ENCODE results near the gene PLG.
"Not testable (repeated sequence)": the region's sequence is repeated elsewhere in the genome, so short reads cannot be mapped to it uniquely, and the experiment has no call there.

The PLG gene

DNA sequence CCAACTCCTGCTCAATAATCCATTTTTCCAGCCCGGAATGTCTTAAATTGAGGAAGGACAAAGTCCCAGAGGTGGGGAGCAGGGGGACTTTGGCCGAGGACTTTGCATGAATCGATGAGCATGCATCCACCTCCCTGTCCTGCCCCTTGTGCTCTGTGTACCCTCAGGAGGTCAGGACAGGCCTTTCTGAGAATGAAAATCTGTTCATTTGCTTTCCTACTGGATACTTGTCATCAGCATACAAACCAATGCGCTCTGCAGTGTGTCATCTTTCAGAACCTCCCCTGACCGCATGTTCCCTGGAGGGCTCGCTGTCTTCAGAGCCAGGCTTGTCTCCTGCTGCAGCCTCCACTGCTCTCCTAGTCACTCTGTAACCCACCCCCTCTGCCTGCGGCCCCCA, 2.6 kb downstream of the PLG start:
- DNase-seq (ENCODE audit: low spot score) = not testable (repeated sequence)

DNA sequence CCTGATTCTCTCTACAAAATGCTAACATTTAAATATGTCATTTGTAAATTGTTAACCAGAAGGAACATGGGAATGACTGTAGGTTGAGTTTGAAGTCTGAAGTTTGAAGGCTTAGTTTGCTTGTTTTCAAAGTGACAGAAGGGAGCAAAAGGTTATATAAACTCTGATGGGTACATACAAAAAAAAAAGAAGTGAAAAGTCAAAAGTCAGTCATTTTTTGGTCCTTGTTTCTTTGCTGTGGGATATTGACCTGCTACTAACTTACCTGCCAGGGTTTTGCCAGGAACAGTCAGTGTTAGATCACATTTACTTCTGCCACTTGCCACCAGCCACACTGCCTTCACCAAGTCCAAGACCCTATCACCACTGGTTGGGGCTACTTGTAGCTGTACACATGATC, 6.9 kb downstream of the PLG start:
- not testable (repeated sequence) for DNase-seq (ENCODE audit: low spot score)

DNA sequence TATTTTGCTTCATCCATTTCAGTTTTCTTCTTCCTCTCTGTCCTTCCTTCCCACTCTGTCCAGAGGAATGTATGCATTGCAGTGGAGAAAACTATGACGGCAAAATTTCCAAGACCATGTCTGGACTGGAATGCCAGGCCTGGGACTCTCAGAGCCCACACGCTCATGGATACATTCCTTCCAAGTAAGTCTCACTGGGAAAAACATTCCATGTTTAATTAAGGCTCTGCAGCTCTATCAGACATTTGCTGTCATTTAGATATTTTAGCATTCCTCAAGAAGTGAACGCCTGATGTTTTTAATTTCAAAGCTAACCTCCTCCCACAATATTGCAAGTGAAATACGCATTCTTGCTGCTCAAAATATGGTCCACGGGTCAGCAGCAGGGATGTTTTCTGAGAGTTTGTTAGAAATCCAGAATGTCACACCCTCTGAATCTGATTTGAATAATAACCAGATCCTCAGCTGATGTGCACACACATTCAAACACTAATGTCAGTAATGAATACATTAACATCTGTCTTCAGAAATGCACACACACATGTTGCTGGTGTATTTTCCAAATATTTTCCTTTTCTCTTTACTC, 12.8 kb downstream of the PLG start:
- DNase-seq (ENCODE audit: low spot score) = no peak

DNA sequence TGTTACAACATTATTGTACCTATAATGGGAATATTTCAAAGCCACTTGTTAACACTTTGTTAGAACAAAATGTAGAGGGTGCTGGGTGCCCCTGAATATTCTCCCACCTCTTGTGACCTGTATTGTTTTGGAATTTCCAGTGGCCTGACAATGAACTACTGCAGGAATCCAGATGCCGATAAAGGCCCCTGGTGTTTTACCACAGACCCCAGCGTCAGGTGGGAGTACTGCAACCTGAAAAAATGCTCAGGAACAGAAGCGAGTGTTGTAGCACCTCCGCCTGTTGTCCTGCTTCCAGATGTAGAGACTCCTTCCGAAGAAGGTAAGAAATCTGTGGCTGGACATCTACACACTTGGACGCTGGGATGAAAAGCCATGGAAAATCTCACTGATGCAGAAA, 28.9 kb downstream of the PLG start:
- no peak for DNase-seq (ENCODE audit: low spot score)

DNA sequence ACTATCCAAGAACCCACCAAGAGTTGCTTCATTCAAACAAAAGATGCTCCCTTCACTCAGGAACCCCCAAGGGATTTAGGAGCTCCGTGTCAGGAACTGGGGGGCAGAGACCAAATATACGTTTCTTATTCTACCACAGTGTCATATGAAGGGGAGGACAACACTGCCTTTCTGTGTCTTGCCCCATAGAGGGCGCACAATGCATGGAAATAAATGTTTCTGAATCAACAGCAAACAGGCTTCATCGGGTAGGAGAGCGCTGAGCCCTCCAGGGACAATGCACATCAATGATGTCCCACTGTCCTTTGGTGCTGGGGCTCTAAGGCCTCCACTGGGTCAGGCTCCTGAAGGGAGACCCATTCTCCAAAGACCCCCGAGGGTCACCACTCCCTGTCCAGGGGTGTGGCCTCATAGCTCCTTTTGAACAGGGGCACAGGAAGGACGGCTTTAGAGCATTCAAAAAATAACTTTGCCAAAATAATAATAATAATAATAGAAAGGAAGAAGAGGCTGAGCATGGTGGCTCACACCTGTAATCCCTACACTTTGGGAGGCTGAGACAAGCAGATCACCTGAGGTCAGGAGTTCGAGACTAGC, 31.1 kb downstream of the PLG start:
- peak; percentile 57 for DNase-seq (ENCODE audit: low spot score)

DNA sequence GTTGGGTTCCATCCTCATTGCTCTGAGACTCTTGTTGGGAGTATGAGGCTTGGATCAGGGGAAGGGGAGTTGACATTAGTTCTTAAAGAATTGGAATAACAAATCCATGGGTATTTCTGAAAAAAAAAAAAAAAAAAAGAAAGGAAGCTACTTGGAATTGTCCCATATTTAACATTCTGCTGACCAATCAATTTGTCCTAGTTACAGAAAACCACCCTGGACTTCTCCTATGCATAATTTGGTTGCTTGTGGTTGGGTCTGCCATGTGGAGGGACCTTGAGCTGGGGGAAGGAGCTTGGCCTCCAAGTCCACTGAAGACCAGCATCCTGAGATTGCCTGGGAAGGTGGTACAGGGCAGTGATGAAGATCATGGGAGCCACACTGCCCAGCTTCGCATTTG, 32.6 kb downstream of the PLG start:
- DNase-seq (ENCODE audit: low spot score) = no peak

DNA sequence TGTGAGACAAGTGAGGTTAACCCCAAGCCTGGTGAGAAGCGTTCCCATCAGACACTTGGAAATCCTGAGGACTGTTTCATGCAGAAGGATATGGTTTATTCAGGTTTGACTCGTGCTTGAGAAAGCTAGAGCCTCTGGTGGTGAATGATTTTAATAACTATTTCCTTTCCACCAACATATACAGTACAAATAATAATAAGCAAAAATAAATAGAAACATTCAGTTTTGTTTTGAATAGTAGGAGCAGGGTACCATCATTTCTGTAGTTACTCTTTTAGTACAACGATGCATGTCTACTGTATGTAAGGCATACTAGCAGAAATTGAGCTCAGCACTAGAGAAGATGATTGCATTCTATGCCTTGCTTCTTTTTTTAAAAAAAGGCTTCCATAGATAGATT, 33.5 kb downstream of the PLG start:
- DNase-seq (ENCODE audit: low spot score) = no peak

DNA sequence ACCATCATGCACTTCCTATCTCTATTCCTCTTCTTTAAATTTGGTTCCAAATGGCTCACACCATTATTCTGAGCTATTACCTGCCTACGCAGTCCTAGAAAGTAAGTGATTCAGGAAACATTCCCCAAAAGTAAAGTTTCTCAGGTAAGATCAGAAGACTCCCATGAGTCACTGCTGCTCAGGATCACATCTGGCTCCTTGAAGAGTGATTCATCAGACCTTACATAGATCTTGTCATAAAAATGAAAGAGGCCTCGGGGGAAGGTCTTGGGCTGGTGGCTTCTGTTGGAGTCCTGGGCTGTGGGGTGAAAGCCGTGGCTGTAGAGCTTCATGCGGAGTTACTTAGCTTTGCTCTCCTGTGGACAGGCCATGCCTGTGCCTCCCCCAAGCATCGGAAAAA, 35.9 kb downstream of the PLG start:
- DNase-seq (ENCODE audit: low spot score) = no peak

DNA sequence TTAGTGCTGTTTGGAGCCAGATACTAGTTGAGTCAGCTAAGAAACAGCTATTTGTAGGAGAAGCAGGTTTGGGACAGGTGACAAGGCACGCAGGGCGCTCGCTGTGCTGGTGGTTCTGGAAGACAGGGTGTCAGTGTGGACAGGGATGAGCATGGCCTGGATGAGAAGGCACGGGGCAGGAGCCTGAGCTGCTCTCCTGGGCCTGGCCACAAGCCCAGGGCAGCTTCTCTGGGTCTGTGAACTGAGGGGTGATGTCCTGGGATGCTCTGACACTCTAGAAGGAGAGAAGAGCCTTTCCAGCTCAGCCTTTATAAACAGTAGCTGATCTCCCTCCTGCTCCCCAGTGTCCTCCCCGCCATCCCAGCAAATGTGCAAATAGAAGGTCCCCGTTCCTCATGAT, 37.9 kb downstream of the PLG start:
- no peak for DNase-seq (ENCODE audit: low spot score)

DNA sequence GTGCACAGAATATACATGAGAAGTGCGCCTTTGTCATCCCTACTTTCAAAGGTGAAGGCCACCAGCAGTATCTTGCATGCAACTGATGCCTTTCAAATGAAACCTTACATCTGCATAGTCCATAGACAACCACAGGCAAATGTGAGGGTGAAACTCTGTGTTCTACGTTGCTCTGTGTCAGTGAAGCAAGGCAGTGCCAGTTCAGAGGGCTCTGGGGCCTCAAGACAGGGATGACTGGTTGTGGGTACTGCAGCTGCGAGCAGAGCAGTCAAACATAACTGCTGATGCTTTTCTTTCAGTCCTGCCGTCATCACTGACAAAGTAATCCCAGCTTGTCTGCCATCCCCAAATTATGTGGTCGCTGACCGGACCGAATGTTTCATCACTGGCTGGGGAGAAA, 39.0 kb downstream of the PLG start:
- not testable (repeated sequence) for DNase-seq (ENCODE audit: low spot score)

DNA sequence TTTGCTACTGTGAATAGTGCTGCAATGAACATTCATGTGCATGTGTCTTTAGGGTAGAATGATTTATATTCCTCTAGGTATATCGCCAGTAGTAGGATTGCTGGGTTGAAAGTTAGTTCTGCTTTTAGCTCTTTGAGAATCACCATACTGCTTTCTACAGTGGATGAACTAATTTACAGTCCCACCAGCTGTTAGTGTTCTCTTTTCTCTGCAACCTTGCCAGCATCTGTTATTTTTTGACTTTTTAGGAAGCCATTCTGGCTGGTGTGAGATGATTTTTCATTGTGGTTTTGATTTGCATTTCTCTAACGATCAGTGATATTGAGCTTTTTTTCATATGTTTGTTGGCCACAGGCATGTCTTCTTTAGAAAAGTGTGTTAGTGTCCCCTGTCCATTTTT, 40.0 kb downstream of the PLG start:
- DNase-seq (ENCODE audit: low spot score) = no peak

DNA sequence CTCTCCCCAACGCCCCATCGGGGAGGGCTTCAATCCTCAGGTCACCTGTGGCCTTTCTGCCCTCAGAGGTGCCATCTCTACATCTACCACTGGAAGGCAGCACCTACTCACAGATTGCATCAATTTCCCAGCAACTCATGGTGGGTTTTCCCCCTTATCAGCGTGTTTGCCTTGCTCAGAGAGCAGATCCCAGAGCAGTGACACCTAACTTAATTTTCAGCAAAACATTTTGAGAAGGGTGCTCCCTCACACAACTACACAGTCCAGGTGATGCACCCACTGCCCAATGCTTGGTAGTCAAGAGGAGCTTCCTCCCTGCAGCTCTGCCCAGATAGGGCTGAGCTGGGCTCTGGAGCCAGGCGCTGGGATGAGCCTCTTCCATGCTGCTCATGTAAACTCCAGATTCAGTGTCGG, 48.2 kb downstream of the PLG start:
- DNase-seq (ENCODE audit: low spot score) = no peak

DNA sequence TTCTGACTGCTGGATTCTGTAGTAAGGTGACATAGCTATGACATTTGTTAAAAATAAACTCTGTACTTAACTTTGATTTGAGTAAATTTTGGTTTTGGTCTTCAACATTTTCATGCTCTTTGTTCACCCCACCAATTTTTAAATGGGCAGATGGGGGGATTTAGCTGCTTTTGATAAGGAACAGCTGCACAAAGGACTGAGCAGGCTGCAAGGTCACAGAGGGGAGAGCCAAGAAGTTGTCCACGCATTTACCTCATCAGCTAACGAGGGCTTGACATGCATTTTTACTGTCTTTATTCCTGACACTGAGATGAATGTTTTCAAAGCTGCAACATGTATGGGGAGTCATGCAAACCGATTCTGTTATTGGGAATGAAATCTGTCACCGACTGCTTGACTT, 51.2 kb downstream of the PLG start:
- not testable (repeated sequence) for DNase-seq (ENCODE audit: low spot score)

DNA sequence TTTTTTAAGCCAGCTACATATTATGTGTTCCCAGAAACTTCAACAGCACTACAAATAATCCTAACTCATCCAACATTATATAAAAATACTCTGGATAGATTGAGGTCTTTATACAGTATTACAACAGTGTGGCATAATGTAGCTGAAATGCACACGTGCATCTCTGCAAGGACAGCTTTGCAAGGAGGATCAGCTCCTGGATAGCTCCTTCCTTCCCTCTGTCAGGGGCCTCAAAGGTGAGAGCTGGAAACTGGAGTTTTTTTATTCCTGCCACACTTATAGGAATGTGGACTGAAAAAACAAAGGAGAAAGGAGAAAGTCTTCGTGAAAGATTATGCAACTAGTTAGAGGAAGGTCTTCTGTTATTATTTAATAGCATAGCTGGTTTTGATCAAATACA, 53.1 kb downstream of the PLG start:
- no peak for DNase-seq (ENCODE audit: low spot score)

DNA sequence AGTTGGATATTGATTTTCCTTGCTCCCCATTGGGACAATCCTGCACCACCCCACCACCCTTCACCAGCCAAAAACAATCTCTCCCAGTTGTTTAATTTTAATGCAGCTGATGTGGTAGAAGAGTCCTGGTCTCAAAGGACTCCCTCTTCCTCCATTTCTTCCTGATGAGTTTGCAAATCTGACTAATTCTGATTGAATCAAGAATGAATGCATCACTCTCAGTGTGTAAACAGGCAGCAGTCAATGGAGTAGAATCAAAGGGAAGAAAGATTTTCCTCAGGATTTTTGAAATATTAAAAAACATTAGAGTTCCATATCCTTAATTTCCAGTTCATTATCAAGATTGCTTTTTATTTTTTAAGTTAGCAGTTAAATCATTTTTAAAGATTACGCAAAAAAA, 54.0 kb downstream of the PLG start:
- no peak for DNase-seq (ENCODE audit: low spot score)

DNA sequence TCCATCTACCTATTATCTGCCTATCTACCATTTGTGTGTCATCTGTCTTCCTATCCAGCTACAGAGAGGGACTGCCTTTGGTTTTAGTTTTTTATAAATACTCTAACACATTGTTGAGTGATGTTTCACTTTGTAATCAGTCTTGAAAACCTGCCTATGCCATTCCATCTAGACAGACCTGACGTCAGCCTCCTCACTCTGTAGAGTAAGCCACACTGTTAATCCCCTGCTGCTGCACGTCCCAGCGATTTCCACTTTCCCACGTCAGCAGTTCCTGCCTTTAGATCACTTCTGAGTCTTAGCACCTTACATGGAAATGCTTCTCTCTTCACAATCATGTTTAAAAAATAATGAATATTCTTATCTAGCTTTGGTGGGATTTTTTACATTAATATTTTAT, 54.8 kb downstream of the PLG start:
- DNase-seq (ENCODE audit: low spot score) = no peak

DNA sequence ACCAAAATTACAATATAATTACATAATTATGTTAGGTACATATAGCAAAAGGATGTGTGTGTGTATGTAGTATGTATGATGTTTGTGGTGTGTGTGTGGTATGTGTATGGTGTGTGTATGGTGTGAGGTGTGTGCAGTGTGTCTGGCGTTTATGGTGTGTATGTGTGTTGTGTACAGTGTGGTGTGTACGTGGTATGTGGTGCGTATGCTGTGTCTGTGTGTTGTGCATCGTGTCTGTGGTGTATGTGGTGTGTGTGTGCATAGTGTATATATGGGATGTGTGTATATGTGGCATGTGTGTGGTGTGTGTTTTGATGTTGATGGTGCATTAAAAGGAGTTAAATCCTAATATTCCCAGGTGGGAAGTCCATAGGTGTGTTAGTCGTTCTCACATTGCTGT, 62.8 kb downstream of the PLG start:
- no peak for DNase-seq (ENCODE audit: low spot score)

DNA sequence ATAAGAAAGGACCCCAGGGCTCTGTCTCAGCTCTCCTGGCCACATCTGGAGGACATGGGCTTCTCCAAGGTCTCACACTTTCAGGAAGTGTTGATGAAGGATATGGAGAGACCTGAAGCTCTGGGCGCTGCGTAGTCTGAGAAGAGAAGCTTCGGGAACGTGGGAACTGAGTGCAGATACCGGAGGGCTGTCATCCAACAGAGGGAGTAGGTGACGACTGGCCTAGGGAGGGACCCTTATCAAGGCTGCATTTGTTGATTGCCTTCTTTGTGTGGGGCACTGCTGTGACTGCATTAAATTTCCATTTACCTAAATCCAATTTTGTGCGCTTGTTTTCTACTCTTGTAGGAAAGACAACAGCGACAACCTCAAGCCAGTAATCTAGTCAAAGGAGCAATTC, 63.4 kb downstream of the PLG start:
- no peak for DNase-seq (ENCODE audit: low spot score)

DNA sequence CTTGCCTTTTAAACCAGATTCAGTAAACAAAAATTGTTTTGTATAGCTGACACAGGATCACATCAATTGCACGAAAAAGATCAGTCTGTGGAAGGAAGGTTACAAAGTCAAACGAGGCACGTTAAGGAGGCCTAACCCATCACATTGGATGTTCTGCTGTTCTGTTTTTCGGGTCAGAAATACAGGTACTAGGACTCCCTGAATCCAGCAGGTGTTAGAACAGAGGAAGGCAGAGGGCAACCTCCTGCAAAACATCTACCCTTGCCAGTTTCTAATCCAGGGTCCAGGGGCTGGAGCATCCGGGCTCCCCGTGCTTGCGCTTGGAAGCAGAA, 64.6 kb downstream of the PLG start:
- DNase-seq (ENCODE audit: low spot score) = no peak

DNA sequence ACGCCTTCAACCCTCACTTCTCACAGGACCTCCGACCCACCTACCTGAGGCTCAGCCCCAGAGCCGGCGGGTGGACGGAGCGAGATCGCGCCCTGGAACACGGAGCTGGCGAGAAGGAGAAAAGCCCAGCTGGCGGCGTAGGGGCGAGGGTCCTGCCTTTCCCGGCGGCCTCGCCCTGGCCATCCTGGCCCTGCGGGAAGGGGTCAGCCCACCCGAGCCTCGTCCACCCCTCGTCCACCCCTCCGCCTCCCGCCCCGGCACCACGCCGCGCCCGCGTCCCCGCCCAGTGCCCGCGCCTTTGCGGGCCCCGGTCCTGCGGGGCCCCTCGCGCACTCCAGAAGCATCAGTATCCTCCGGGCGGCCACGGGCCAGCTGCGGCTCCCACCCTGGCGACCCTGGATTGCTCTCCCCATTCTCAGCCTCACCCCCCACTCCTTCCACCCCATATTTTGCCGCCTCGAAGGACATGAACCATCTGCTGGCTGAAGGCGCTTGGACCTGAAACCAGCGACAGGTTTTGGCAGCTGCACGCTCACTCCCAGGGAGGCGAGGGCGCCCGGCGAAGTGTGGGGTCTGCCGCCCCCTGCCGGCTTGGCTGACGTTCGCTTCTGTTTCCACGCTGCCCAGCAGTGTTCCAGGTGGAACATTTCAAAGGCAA, 65.1 kb downstream of the PLG start:
- peak; percentile 15 for DNase-seq (ENCODE audit: low spot score)

DNA sequence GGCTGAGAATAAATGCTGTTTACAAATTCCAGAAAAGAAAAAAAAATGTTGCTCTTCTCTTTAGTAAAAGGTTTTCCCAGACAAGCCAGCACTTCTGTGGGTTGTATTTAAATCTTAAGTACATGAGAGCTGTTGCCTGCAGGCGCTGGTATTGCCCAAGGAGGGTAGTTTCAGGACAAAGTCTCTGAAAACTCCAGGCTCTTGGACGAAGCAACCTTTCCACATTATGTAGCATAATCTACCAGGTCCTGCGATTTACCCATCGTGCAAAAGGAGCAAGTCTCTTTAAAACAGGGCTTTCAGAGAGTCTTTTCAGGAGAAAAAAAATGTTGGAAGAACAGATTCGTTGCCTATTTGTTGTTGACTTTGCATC, 65.6 kb downstream of the PLG start:
- no peak for DNase-seq (ENCODE audit: low spot score)

DNA sequence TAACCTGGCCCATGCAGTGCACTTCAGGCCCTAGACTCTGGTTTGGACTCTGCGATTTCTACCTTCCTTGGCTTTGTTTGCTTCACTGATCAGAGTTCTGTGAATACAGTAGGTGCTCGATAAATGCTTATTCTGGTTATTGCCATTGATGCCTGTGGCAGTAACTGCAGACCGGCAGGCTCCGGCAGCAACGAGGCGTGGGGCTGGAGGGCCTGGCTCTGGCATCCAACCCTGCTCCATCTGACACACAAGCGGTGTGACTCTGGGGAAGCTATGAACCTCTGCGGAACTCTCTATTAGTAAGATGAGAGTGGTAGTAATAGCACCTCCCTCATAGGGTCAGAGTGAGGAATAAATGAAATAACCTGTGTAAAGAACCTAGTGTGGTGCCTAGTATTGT, 66.1 kb downstream of the PLG start:
- no peak for DNase-seq (ENCODE audit: low spot score)

DNA sequence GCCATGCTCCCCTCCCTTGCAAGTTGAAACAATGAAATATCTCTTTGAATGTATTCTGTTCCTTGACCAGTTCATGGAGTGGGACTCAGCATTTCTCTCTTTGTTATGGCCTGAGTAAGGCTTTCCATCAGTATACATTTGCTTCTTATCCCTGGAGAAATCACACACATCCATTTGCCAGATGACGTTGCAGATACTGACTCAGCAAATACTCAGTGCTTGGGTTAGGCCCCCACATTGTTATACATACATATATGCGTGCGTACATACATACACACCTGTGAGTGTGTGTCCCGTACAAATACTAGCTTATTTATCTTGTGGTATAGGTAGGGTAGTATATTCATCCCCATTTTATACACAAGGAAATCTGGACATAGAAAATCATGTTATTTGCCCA, 72.4 kb downstream of the PLG start:
- DNase-seq (ENCODE audit: low spot score) = no peak

All from pons (tissue), 1 donor.